Measurements from ENCODE around the gene CDX1.
A peak's percentile ranks its signal among the peaks of the same experiment; 100 is the strongest.

The CDX1 gene

GRCh38 chr5:150164211-150164980 is 2.2 kb upstream of the CDX1 start:
- TF ChIP-seq, protein P1, sequence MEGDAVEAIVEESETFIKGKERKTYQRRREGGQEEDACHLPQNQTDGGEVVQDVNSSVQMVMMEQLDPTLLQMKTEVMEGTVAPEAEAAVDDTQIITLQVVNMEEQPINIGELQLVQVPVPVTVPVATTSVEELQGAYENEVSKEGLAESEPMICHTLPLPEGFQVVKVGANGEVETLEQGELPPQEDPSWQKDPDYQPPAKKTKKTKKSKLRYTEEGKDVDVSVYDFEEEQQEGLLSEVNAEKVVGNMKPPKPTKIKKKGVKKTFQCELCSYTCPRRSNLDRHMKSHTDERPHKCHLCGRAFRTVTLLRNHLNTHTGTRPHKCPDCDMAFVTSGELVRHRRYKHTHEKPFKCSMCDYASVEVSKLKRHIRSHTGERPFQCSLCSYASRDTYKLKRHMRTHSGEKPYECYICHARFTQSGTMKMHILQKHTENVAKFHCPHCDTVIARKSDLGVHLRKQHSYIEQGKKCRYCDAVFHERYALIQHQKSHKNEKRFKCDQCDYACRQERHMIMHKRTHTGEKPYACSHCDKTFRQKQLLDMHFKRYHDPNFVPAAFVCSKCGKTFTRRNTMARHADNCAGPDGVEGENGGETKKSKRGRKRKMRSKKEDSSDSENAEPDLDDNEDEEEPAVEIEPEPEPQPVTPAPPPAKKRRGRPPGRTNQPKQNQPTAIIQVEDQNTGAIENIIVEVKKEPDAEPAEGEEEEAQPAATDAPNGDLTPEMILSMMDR (IDR thresholded peaks at IDR 0.05; ENCODE audit: low read depth, low read length), result no peak
- Histone ChIP-seq H3K9me3 (no peaks in the 10 kb centered on the region), H3K27me3 (no peaks in the 10 kb centered on the region), H3K4me3 (ENCODE audit: low read depth, low read length) (no peak overlapping the region), H3K36me3 (no peaks in the 10 kb centered on the region), H3K4me1 (peaks cover 30% of the 10 kb centered on the region)
- no peak for DNase-seq

DNA sequence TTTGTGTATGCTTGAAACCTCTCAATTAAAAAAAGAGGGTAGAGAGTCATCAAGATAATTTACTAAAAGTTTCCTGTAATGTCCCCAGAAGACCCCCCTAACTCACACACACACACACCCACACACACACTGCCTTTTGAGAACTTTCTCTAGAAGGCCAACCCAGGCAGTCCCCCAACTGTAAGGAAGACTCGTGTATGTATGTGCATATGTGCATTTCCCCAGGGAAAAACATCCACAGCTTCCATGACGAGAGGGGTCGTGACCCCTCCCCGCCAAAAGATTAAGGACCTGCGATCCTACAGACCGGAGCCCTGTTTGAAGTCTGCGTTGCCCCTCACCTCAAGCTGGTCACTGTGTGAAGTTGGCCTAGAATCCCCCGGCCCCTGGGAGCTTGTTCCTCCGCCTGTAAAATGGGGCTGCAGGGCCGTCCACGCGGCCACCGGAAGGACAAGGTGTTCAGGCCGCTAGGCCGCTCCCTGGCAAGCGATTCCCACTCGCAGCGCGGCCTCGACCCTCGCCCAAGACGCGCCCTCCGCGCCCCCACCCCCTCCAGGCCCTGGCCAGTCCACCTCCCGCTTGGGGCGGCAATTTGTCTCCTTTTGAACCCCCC is 435 bp upstream of the CDX1 start:
- H3K4me1 ChIP-seq, result peaks cover 17% of the 10 kb centered on the region
- TF ChIP-seq, protein P1 (IDR thresholded peaks at IDR 0.05; ENCODE audit: low read depth, low read length), result no peak
- no peak overlapping the region for H3K4me3 ChIP-seq (ENCODE audit: low read depth, low read length)
- no peaks in the 10 kb centered on the region for H3K36me3 ChIP-seq
- no peaks in the 10 kb centered on the region for H3K27me3 ChIP-seq
- DNase-seq, result no peak
- no peaks in the 10 kb centered on the region for H3K9me3 ChIP-seq

GRCh38 chr5:150167512-150167850 is 903 bp downstream of the CDX1 start:
- Histone ChIP-seq H3K36me3 (no peaks in the 10 kb centered on the region), H3K9me3 (no peaks in the 10 kb centered on the region), H3K4me3 (ENCODE audit: low read depth, low read length) (no peak overlapping the region), H3K27me3 (no peaks in the 10 kb centered on the region), H3K4me1 (peaks cover 12% of the 10 kb centered on the region)
- no peak for DNase-seq
- TF ChIP-seq, protein P1 (IDR thresholded peaks at IDR 0.05; ENCODE audit: low read depth, low read length), result no peak

GRCh38 chr5:150167908-150168307 is 1.3 kb downstream of the CDX1 start:
- no peak for DNase-seq
- H3K9me3 ChIP-seq, result no peaks in the 10 kb centered on the region
- H3K4me3 ChIP-seq (ENCODE audit: low read depth, low read length), result no peak overlapping the region
- H3K27me3 ChIP-seq, result no peaks in the 10 kb centered on the region
- no peaks in the 10 kb centered on the region for H3K36me3 ChIP-seq
- H3K4me1 ChIP-seq, result peaks cover 12% of the 10 kb centered on the region
- TF ChIP-seq, protein P1 (IDR thresholded peaks at IDR 0.05; ENCODE audit: low read depth, low read length), result peak; percentile 34

- no peak for DNase-seq
- Histone ChIP-seq H3K9me3 (no peaks in the 10 kb centered on the region), H3K4me3 (ENCODE audit: low read depth, low read length) (no peak overlapping the region), H3K27me3 (no peaks in the 10 kb centered on the region), H3K36me3 (no peaks in the 10 kb centered on the region), H3K4me1 (peaks cover 12% of the 10 kb centered on the region)
- TF ChIP-seq, protein P1 (IDR thresholded peaks at IDR 0.05; ENCODE audit: low read depth, low read length), result no peak
Measured at GRCh38 chr5:150168864-150169263, 2.3 kb downstream of the CDX1 start.

DNA sequence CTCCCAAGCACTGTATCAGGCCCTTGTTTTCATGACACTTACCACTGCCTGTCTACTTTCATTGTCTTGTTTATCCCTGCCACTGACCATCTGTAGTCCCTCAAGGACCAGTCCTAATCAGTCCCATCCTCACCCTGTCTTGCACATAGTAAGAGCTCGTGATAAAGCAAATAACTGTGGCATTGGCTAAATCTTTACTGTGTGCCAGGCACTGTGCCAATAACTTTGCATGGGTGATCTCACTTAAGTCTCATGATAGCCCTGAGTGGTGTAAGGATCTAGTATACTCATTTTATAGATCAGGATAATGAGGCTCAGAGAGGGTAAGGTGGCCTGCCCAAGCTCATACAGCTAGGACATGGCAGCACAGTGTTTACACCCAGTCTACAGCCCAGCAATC is 5.6 kb downstream of the CDX1 start:
- Histone ChIP-seq H3K36me3 (no peaks in the 10 kb centered on the region), H3K4me1 (peaks cover 4% of the 10 kb centered on the region; the same call in 1 of the 2 replicates), H3K27me3 (no peaks in the 10 kb centered on the region), H3K9me3 (no peaks in the 10 kb centered on the region), H3K4me3 (ENCODE audit: low read depth, low read length) (no peak overlapping the region)
- DNase-seq, result no peak
- TF ChIP-seq, protein P1 (IDR thresholded peaks at IDR 0.05; ENCODE audit: low read depth, low read length), result no peak
